Measurements from ENCODE around the gene IL25.
"Not testable (repeated sequence)": the region's sequence is repeated elsewhere in the genome, so short reads cannot be mapped to it uniquely, and the experiment has no call there.

The IL25 gene

DNA sequence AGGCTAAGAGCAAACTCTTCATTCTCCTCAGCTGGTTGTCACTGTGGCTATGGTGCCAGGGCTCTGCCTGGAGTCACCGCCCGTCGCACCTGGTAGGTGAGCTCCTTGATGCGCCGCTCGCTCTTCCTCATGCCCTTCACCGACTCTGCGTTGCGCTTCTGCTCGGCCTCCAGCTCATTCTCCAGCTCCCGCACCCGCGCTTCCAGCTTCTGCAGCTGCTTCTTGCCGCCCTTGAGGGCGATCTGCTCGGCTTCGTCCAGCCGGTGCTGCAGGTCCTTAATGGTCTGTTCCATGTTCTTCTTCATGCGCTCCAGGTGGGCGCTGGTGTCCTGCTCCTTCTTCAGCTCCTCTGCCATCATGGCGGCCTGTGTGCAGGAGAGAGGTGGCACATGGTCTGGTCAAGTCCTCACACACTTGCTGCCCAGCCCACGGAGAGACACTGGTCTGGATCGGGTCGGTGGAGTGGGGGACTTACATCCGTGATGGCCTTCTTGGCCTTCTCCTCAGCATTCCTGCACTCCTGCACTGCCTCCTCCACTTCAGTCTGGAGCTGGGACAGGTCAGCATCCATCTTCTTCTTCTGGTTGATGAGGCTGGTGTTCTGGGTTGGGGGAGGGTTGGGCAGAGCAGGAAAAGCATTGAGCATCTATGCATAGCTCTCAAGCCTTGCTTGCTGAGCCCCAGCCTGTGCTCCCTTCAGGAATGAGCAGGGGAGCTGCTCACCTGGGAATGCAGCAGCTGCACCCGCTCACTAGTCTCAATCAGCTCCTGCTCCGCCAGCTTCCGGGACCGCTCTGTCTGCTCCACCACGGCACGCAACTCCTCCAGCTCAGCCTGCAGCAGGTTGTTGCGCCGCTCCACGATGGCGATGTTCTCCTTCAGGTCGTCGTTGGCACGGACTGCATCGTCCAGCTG lies 42.6 kb downstream of the IL25 start:
- DNase-seq: no peak

DNA sequence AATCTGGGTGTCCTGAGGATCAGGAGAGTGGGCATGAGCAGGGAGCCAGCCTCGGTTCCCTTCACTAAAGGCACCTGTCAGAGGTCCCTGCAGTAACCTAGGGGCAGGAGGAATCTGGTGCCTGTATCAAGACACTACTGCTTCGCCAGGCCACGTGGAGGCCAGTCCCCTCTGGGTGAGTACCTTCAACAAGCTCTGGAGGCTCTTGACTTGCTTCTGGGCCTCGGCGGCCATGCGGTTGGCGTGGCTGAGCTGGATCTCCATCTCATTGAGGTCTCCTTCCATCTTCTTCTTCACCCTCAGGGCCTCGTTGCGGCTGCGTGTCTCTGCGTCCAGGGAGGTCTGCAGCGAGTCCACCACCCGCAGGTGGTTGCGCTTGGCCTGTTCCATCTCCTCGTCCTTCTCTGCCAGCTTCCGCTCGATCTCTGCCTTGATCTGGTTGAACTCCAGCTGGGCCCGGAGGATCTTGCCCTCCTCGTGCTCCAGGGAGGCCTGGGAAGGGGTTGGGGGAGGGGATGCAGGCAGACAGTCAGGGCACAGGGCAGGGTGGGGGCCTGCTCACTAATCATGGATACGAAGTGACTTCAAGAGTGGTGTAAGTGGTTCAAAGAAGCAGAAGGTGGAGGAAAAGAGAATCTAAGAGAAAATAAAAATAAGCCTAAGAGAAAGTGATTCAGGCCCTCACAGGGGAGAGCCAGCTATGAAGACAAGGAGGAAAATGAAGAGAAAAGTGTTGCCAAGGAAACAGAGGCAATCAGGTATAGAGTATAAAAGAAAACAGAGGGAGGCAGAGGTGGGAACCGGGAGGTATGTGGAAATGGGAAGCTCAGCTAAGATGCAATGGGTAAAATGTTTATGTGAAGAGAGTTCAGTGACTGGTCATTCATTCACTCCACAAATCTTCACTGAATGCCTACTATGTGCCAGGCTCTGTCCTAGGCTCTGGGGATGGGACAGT lies 43.5 kb downstream of the IL25 start:
- no peak for DNase-seq

DNA sequence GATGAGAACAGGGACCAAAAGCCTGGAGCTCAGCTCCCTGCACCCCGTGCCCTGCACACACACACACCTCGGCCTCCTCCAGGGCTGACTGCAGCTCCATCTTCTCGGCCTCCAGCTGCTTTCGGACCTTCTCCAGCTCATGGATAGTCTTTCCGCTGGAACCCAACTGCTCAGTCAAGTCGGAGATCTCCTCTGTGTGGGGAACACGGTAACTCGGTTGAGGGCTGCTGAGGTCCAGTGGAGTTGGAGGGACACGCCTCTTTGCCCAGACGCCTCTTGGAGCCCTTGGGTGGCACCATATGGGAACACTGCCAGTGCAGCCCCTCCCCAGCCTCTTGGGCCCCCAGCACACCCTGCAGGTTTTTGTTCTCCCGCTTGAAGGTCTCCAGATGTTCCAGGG lies 44.2 kb downstream of the IL25 start:
- no peak for DNase-seq

DNA sequence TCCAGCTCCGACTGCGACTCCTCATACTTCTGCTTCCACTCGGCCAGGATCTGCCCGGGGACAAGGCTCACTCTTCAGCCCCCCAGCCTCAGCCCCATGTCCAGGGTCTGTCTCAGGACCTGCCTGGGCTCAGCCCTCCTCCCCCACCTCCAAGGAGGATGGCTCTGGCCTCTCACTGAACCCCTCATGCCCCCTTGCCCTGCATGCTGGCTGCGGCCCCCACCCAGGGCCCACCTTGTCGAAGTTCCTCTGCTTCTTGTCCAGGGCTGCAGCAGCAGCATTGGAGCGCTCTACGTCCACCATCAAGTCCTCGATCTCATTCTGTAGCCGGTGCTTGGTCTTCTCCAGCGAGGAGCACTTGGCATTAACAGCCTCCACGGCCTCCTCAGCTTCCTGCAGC lies 44.7 kb downstream of the IL25 start:
- DNase-seq: not testable (repeated sequence)

DNA sequence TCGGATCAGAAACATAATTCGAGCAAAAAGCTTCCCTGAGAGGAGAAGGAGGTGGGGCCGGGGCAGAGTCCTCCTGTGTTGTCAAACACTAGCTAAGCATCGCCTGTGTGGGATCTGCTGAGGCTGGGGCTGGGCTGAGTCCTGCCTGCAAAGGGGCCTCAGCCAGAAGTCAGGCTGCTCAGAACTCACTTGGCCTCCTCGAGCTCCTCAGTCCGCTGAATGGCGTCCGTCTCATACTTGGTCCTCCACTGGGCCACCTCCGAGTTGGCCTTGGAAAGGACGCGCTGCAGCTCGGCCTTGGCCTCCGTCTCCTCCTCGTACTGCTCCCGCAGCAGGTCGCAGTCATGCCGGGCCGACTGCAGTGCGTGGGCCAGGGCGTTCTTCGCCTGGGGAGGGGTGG lies 45.4 kb downstream of the IL25 start:
- no peak for DNase-seq

DNA sequence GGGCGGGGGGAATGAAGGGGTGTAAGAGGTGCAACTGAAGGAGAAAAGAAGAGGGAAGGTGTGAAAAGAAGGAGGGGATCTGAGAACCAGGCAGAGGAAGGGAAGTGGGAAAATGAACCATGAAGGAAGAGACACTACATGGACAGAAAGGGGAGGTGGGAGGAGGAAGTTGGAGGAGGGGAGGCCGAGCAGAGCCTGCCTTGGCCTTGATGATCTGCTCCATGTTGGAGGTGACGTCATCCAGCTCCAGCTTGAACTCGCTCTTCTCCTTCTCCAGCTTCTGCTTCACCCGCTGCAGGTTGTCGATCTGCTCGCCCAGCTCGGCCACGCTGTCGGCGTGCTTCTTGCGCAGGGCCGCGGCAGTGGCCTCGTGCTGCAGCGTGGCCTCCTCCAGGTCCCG lies 47.0 kb downstream of the IL25 start:
- DNase-seq: not testable (repeated sequence)

DNA sequence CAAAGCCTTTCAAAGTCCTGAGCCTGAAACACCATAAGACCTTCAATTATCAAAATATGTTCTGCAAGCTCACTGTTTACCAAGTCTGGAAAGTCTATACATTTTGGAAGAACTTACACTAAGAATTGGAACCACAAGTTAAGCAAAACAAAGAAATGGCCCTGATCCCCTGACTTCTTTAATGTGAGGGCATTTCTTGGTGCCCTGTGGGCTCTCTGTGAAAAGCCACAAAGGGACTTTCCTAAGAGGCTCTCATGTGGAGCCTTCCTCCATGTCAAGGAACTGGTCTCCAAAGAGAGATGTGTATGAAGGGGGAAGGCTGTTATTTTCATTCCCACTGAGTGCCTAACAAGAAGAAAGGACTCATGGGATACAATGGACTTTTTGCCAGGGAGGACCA lies 49.0 kb downstream of the IL25 start:
- peak; percentile 29 for DNase-seq

DNA sequence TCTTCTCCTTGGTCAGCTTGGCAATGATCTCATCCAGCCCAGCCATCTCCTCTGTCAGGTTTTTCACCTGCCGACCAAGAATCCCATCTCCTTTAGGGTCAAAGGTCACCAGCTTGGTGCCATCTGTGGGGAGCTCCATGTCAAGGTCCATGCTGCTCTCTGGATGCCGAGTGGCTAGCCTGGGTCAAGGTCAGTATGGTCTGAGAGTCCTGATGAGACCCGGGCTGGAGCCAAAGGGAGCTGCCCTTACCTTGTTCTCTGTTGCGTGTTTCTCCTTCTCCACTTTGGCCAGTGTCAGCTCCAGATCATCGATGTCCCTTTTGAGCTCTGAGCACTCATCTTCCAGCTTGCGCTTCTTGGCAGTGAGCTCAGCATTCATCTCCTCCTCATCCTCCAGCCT lies 51.0 kb downstream of the IL25 start:
- DNase-seq: no peak

DNA sequence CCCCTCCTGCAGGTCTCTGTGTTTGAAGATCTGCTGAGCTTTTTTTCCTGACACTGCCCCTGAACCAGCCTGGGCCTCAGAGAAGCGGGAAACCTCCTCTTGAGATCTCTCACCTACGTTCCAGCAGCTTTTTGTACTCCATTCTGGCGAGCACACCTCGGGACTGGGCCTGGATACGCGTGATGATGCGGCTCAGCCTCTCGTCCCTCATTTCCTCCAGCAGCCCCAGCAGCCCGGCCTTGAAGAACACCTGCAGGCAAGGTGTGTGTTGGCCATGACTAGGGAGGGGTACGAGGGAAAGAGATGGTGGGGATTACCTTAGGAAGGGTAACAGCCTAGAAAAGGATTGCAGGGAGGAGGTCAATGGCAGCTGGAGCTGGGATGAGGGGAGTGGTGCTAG lies 52.6 kb downstream of the IL25 start:
- no peak for DNase-seq

DNA sequence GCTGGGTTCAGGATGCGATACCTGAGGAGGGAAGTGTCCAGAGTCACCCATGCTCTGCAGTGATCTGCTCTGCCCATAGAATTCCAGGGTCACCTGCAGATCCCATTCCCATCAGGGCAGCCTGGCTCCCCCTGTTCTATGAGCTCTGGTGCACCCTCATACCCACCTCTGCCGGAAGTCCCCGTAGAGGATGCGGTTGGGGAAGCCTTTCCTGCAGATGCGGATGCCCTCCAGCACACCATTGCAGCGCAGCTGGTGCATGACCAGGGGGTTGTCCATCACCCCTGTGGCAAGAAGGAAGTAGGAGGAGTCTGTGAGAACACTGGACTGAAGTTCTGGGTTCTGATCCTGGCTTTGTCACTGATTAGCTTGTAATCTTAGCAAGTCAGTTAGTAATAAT lies 53.2 kb downstream of the IL25 start:
- not testable (repeated sequence) for DNase-seq
